DMS114 treated with DMSO at 0.1 percent for 48 hours (cell line): ENCODE data around the gene OR10P1.

Source experiments
- DNase-seq: peaks from one replicate; lab custom pipeline; 2025; ENCODE audit not compliant: unreplicated experiment; lab: John Stamatoyannopoulos, UW

Gene OR10P1

DNA sequence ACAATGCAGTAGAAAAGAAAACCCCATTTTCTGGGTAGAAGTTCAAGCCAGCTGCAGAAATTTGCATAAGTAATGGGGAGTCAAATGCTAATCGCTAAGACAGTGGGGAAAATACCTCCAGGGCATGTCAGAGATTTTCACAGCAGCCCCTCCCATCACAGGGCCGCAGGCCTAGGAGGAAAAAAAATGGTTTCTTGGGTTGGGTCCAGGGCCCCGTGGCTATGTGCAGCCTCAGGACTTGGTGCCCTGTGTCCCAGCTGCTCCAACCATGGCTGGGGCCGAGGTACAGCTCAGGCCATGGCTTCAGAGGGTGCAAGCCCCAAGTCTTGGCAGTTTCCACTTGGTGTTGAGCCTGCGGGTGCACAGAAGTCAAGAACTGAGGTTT, 14.6 kb downstream of the OR10P1 start:
- no peak for DNase-seq

DNA sequence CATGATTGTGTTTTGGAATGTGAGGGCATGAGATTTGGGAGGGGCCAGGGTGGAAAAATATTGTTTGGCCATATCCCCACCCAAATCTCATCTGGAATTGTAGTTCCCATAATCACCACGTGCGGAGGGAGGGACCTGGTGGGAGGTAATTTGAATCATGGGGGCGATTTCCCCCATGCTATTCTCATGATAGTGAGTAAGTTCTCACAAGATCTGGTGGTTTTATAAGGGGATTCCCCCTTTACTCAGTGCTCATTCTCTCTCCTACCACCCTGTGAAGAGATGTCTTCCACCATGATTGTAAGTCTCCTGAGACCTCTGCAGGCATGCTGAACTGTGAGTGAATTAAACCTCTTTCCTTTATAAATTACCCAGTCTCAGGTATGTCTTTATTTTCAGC, 15.7 kb downstream of the OR10P1 start:
- DNase-seq = no peak

DNA sequence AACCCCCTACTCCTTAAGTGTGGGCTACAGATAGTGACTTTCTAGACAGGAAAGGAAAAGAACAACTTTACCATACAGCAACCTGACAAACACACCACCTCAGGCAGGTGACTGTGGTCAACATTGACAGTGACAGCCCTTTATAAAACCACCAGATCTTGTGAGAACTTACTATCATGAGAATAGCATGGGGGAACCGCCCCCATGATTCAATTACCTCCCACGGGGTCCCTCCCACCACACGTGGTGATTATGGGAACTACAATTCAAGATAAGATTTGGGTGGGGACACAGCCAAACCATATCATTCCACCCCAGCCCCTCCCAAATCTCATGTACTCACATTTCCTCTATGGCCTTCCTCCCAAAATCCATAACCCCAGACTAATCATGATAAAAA, 16.3 kb downstream of the OR10P1 start:
- no peak for DNase-seq

DNA sequence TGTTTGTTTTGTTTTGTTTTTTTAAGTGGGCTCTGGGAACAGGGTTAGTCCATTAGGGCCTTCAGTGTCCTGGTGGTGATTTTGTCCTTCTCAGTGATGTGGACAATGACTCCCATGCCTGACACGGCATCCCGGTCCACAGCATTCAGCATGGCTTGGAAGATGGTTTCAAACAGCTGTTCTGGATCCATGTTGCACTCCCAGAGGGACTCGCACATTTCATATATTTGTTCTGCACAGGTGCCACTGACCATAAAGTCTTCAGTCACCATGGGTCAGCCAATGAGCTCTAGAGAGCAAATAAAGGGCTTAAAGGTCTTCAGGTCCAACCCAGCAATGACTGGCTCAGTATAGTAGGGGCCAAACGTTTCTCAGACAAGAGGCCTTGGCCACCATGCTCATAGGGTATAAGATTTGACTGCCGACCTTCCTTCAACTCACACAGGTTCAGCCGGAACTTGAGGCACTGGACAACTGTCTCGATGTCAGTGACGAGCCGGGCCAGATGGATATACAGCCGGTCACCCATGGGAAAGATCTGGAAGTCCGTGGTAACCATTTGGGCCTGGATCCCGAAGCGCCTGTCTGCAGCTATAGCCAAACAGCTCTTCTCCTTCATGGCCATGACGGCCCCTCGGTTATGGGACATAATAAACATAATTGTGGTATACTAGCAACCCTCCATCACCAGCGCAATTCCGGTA, 18.0 kb downstream of the OR10P1 start:
- DNase-seq = no peak

DNA sequence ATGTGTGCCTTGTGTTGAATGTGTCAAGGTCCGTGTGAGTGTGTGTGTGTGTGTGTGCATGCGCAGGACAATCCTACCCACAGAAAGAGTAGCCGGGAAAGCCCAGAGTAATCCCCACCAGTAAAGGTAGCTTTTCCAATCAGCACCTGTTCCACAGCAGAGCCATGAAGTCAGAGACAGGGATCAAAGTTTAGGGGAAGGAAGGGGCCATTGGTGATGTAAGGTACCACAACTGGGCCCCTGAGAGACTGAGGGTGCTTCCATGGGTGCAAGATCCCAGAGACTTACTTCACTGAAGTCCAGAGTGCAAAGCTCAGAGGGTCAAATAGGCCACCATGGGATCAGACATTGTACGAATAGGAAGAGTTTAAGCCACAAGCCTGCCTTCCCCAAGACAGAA, 20.5 kb downstream of the OR10P1 start:
- DNase-seq = no peak

DNA sequence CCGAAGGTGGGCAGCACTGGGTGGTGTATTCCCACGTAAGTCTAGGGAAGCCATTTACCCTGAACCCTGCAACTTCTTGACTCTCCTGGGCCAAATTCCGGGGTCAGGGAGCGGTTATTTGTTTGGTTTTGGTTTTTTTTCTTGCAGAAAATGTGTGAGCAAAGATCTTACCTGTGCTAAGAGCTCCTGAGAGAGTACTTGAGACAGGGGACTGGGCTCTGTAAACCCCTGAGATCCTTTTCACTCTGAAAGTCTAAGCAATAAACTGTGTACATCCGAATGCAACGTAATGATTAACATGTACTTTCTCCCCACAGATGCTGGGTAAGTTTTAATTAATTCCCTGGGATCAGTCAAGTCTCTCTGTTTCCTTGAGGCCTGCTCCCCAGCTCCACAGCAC, 21.5 kb downstream of the OR10P1 start:
- no peak for DNase-seq

DNA sequence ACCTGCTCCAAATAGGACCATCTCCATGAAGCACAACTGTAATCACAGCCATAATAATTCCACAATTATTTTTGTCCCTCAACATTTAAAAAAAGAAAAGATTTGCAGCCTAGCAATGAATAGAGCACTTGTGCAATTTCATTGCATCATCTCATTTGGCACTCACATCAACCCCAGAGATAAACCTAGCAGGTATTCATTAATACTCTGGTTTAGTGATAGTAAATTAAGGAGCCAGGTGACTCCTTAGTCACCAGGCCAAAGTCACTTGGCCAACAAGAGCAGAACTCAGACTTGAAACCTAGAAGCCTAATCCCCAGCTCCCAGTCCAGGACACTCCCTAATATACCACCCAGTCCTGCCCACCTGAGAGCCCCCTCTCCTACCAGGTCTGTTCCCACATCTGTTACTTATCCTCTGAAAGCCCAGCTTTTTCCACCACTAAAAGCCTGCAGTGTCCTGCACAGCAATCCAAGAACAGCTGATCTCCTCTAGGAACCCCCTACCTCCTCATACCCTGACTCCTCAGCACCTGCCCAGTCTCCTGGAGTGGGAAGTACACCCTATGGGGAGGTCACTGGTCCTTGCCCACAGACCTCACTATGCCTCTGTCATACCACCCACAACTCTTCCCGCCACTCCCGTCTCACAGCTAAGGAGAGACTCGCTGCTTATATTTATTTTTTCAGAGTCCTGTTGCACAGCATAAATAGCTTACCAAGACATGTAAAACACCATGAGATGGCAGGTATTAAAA, 22.1 kb downstream of the OR10P1 start:
- no peak for DNase-seq

DNA sequence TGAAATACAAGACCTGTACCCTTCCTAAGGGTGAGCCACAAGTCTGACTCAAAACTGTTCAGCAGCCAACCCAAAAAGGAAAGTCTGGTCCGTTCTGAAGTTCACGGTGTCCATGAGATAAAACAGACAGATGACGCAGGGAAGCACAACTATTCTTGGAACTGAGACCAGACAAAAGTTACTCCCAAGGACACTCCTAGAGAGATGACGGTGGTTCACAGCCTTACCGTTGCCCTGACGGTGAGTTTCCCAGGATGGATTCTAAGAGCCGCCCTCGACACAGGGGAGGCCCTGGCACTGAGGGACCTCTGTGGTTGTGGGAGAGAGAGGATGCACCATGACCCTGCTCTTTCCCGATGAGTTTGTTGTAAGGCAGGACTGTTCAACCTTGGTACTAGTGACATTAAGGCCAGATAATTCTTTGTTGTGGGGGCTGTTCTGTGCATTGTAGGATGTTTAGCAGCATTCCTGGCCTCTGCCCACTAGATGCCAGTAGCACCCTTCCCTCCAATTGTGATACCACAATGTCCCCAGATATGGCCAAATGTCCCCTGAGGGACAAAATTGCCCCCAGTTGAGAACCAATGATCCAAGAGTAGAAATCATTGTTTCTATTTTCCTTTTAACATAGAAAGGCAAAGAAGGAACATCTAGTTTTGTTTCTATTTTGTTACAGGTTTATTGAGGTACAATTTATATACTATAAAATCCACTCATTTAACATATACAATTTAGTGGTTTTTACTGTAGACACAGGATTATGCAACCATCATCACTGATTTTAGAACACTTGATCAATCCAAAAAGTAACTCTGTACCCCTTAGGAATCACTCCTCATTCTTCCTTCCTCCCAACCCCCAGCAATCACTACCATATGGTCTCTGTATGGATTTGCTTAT, 23.0 kb downstream of the OR10P1 start:
- DNase-seq = peak; percentile 24

DNA sequence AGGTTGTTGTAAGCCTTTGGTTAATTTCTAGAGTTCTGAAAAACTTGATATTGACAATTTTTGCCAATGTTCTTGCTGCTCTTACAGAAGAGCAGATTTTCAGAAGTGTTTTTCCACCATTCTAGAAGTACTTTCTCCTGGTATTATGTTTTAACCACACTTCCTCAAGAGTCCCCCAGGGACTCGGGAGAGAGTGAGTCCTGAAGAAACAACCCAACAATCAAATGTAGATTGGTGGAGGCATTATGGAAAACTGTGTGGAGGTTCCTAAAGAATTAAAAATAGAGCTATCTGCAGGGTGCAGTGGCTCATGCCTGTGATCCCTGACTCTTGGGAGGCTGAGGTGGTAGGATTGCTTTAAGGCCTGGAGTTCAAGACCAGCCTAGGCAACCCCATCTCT, 26.7 kb downstream of the OR10P1 start:
- no peak for DNase-seq

DNA sequence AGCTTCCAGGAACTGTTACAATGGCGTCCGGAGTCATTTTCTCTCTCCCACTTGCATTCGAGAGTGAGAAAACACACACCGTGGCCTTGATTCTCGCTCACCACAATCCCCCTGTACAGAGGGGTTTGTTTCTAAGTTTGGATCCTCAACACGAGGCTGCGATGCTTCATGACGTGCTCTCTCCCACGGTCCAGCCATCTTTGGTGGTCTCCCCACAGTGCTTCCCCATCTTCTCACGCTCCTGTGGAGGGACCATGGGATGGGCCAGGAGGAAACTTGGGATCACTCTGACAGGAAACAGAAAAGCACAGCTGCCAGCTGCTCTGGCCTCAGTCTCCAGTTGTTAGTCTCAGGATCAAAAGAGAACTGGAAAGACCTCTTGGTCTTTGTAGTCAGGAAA, 28.1 kb downstream of the OR10P1 start:
- no peak for DNase-seq

DNA sequence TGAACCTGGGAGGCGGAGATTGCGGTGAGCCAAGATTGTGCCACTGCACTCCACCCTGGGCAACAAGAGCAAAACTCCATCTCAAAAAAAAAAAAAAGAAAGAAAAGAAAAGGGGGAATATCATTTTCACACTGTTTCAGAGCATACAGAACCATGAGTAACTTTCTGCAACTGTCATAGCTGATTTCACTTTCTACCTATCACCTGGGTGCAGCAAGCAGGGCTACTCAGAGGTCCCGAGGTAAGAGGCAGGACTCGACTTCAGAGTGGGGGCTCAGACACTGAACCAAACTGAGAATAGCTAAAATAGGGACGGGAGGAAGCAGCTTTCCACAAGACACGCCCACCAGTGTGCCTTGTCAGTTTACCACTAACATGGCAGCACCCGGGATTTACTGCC, 29.8 kb downstream of the OR10P1 start:
- DNase-seq = no peak

DNA sequence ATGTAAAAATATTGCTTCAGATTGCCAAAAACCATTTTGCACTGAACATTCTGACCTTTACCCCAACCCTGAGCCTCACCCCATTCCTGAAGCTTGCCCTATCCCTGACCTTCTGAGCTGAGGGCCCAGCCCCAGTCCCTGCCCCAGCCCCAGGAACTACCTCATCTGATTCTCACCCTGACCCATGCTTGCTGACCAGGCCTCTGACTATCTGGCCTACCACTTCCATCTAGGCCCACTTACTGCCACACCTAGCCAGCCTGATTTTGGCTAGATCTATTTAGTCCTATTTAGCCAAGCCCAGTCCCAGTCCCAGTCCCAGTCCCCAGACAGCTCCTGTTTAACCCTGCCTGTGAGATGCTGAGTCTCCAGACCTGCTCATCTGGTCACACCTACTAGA, 33.6 kb downstream of the OR10P1 start:
- DNase-seq = no peak

DNA sequence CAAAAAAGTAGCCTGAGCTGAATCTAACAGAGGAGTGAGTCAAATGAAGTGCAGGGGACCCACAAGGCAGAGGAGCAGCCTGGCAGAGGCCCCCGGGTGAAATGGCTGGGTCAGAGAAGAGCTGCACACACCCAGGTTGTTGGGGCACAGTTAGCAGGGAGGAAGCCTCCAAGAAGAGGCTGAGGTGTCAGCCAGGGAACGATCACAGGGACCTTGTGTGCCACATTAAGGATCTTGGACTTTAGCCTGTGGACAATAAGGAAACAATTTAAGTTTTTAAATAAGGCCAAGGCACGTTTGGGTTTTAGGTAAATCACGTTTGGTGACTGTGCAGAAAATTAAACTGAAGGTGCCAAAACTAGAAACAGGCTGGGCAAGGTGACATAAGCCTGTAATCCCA, 35.1 kb downstream of the OR10P1 start:
- no peak for DNase-seq

DNA sequence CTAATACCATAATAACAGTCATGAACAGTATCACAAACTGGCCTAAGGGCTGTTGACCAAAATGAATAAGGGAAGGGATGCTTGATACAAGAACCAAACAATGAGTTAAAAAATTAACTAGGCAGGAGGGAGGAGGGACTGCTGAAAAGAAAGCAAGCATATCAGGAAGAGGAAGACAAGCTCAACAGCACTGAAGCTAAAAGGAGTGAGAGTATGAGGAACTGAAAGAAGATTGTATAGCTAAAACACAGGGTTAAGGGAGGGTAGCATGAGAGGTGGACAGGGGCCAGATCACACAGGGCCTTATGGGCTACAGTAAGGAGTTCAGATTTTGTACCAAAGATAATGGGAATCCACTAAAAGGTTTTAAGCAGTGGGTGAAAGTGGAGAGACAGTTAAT, 36.9 kb downstream of the OR10P1 start:
- DNase-seq = no peak

DNA sequence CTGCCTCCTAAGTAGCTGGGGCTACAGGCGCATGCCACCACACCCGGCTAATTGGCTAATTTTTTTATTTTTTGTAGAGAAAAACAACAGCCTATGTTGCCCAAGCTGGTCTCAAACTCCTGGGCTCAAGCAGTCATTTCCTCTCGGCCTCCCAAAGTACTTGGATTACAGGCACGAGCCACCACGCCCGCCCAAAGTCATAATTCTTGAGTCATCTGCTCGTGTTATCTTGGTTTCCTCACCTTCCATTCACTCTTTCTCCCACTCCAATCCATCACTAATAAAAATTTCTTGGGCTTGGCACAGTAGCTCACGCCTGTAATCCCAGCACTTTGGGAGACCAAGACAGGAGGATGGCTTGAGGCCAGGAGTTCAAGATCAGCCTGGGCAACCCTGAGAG, 39.0 kb downstream of the OR10P1 start:
- no peak for DNase-seq

DNA sequence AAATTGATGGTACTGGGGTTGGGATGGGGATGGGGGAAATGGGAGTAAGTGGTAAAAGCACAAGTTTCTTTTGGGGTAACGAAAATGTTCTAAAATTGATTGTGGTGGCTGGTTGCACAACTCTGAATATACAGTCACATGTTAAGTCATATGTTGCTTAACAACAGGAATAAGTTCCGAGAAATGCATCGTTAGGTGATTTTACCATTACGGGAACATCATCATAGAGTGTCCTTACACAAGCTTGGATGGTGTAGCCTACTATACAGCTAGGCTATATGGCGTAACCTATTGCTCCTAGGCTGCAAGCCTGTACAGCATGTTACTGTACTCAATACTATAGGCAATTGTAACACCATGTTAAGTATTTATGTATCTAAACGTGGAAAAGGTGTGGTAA, 40.0 kb downstream of the OR10P1 start:
- no peak for DNase-seq

DNA sequence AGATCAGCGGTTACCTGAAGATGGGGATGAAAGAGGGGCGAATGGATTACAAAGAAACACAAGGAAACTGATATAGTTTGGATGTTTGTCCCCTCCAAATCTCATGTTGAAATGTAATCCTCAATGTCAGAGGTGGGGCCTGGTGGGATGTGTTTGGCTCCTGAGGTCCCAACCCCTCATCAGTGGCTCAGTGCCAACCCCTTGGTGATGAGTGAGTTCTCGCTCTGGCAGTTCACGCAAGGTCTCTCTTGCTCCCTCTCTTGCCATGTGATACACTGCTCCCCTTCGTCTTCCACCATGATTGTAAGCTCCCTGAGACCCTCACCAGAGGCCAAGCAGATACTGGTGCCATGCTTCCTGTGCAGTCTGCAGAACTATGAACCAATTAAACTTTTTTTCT, 43.0 kb downstream of the OR10P1 start:
- DNase-seq = no peak

DNA sequence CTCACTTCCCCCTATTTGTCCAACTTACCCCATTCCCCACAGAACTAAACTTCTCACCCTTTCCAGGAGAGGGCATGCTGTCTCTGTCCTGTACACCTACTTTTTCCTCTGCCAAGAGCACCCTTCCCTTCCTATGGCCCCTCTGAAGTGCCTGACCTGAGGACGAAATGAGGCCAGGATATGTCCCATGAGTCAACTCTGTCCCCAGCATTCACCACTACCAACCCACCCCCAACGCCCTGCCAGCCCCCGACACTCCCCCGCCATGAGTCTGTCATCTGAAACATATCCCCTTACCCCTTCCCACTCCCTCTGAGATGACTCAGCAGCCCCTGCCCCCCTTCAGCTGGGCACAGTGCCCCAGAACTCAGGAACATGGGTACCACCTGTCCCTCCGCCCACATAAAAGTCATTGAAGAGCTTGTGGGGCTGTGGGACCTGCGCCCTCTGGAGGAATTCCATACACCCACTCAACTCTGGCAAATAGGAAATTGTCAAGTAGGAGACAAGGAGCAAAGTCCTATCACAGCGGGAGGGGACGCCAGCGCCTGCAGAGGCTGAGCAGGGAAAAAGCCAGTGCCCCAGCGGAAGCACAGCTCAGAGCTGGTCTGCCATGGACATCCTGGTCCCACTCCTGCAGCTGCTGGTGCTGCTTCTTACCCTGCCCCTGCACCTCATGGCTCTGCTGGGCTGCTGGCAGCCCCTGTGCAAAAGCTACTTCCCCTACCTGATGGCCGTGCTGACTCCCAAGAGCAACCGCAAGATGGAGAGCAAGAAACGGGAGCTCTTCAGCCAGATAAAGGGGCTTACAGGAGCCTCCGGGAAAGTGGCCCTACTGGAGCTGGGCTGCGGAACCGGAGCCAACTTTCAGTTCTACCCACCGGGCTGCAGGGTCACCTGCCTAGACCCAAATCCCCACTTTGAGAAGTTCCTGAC, 44.7 kb downstream of the OR10P1 start:
- peak; percentile 84 for DNase-seq

DNA sequence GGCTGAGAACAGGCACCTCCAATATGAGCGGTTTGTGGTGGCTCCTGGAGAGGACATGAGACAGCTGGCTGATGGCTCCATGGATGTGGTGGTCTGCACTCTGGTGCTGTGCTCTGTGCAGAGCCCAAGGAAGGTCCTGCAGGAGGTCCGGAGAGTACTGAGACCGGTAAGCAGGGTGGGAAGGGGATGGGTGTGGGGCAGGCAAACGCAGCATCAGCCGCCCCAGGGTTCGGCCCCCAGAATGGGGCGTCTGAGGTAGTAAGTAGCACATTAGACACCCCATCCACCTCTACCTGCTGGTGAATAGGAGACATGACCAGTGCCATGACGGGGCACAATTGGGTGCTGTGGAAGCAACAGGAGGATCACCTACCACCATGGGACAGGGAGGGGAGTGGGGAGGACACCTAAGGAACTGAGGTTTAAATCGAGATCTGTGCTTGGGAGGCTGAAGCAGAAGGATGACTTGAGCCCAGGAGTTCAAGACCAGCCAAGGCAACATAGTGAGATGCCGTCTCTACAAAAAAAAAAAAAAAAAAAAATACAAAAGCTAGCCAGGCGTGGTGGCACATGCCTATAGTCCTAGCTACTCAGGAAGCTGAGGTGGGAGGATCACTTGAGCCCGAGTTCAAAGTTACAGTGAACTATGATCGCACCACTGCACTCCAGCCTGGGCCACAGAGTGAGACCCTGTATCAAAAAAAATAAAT, 45.5 kb downstream of the OR10P1 start:
- DNase-seq = no peak

DNA sequence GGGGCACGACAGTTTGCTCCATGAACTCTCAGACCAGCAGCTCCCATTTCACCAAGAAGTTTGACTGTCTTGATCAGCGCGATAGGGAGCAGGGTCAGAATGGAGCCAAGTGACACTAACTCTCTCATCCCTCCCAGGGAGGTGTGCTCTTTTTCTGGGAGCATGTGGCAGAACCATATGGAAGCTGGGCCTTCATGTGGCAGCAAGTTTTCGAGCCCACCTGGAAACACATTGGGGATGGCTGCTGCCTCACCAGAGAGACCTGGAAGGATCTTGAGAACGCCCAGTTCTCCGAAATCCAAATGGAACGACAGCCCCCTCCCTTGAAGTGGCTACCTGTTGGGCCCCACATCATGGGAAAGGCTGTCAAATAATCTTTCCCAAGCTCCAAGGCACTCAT, 47.0 kb downstream of the OR10P1 start:
- no peak for DNase-seq
